ENCODE measurements around the gene TIA1.
"Not testable (repeated sequence)": the region's sequence is repeated elsewhere in the genome, so short reads cannot be mapped to it uniquely, and the experiment has no call there.

The TIA1 gene

DNA sequence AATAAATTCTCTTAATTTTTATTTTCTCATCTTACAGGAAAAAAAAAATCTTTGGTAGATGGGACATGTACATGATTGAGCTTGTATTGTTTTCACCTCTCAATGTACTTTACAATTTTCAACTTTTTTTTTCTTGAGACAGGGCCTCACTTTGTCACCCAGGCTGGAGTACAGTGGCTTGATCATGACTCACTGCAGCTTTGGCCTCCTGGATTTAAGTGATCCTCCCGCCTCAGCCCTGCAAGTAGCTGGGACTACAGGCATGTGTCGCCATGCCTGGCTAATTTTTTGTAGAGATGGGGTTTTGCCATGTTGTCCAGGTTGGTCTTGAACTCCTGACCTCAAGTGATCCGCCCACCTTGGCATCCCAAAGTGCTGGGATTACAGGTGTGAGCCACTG, 25.1 kb downstream of the TIA1 start:
- DNase-seq (ENCODE audit: extremely low read depth in 1 of 2, low read depth in 1 of 2) = not testable (repeated sequence)

DNA sequence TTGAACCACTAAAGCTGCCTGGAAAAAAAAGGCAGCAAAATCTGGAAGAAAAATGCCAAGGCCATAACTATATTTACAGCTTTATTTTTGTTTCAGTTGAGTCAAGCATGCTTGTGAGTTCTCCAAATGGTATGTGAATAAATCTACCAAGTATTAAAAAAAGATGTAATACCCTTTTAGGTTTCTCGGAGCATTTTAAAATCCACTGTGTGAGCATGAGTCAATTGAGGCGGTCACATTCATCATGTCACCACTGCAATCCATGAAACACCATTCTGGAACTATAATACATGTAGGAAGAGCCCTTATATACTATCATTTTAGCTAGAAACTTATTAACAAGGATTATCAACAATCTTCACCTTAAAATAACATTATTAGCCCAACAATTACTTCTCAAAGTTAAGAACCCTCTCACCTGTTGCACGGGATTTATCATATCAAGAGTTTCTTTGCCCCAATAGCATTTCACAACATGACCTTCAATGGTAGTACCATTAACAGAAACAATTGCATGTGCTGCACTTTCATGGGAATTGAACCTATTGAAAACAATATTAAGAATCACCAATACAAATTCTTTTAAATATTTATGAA, 33.4 kb downstream of the TIA1 start:
- no peak for DNase-seq (ENCODE audit: extremely low read depth in 1 of 2, low read depth in 1 of 2)

DNA sequence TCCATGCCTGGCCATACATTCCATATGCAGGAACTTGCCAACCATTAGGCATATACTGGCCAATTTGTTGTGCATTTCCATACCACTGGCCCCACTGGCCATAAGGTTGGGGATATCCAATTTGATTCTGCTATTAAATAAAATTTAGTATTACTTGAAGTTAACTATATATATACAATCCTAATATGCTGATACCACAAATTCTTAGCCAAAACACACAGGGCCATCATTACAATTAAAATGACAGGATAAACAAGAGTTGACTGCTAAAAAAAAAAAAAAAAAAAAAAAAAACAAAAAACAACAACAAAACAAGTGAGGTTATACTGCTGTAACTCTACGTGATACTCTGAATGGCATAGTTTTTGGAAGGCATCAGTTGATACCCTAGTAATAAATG, 34.1 kb downstream of the TIA1 start:
- no peak for DNase-seq (ENCODE audit: extremely low read depth in 1 of 2, low read depth in 1 of 2)

DNA sequence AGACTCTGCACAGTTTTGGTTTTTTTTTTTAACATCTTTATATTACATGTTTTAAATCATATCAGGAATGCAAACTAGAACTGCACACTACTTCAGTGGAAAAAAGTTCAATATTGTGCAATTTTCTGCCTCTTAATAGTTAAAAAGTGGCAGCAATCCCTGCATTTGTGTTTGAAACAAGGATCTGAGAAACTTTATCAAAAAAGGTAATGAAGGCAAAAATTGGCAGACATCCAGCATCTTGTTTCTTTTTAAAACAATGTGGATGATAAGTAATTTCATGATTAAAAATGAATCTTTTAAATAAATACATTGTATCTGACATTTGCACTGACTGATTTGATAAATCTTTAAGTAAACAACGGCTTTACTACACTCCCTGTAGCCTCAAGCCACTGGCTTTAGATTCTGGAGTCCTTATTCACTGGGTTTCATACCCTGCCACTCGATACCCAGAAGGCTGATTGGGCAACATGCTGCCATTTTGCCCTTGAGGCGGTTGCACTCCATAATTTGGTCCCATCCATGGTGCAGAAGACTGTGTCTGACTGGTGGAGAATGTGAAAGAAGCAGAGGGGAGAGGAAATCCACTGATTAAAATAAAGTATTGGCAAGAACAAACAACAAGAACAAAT, 36.0 kb downstream of the TIA1 start:
- DNase-seq (ENCODE audit: extremely low read depth in 1 of 2, low read depth in 1 of 2) = no peak

DNA sequence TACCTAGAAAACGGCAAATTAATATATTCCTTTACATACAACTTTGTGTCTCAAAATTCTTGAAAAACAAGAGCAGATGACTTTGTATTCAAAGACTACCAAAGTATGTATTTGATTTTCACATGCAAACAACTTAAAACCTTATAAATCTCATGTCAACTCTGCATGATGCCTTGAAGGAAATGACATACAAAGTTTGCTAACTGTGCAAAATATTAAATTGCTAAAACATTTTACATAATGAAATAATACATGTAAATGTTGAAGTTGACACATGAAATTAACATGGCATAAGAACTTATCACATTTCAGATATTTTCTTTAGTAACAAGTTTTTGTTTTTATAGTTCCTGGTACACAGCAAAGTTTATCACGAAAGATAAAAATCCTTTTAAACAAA, 36.8 kb downstream of the TIA1 start:
- DNase-seq (ENCODE audit: extremely low read depth in 1 of 2, low read depth in 1 of 2) = no peak

DNA sequence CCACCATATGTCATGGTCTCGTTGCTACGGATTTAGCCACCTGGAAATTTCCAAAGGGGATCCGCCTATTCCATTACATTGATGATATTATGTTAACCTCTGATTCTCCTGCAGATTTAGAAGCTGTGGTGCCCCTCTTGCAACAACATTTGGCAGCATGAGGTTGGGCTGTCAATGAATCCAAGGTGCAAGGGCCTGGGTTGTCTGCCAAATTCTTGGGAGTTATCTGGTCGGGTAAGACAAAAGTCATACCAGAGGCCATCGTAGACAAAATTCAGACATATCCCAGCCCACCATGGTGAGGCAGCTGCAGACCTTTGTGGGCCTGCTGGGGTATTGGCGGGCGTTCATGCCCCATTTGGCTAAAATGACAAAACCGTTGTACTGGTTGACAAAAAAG, 44.0 kb downstream of the TIA1 start:
- no peak for DNase-seq (ENCODE audit: extremely low read depth in 1 of 2, low read depth in 1 of 2)

DNA sequence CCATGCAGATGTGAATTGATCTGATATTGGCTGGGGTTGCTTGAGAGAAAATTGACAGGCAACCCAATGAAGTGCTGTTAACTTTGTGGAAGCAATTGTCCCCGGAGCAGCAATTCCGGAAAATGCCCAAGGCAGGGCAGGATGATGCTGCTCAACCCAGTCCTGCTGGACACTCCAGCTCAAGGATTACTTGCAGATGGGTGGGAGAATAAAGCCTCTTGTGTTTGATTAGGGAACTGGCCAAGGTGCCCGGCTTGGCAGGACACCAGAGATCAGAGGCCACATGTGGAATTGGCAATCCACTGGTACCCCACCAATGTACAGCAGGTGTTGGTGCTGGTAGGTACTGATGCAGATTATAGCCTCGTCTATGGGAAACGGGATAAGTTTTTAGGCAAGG, 45.3 kb downstream of the TIA1 start:
- DNase-seq (ENCODE audit: extremely low read depth in 1 of 2, low read depth in 1 of 2) = no peak

DNA sequence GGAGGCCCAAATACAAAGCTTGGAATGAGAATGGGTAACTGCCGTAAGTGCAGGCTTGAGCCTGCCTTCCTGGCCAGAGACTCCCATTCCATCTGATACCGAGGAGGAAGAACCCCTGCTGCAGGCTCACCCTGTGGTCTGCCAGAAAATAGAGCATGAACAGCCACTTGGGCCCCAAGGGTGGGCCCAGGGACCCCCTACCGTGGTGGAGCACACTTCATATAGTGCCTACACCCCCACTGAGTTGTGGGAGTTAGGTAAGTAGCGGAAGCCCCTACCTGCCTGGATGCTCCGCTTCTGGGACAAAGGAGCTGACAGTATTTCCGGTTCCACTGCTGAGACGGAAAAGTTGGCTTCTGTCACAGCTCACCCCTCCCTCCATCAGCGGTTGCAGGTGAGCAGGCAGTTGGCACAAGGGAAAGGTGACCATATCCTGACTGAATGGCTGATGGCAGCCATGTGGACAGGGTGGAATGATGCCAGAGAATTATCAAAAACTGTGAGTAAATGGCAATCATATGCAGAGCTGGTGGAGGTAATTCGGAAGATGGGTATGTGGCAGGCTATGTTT, 46.1 kb downstream of the TIA1 start:
- DNase-seq (ENCODE audit: extremely low read depth in 1 of 2, low read depth in 1 of 2) = no peak

DNA sequence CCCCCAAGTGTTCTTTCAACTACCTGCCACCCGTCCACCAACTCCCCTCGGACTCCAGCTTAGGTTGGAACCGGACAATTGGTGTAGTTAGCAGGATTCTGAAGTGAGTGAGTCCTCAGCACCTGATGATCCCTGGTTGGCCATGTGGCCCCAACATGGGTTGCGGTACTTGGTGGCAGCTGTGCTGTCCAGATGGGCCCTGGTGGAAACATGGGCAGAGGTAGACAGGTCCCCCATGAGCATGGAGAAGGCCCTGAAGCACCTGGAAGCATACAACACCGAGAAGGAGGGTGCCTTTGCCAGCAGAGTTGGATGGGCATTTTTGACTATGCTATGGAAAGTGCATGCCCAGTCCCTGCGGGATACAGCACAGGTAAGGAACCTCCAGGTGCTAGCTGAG, 46.6 kb downstream of the TIA1 start:
- no peak for DNase-seq (ENCODE audit: extremely low read depth in 1 of 2, low read depth in 1 of 2)

DNA sequence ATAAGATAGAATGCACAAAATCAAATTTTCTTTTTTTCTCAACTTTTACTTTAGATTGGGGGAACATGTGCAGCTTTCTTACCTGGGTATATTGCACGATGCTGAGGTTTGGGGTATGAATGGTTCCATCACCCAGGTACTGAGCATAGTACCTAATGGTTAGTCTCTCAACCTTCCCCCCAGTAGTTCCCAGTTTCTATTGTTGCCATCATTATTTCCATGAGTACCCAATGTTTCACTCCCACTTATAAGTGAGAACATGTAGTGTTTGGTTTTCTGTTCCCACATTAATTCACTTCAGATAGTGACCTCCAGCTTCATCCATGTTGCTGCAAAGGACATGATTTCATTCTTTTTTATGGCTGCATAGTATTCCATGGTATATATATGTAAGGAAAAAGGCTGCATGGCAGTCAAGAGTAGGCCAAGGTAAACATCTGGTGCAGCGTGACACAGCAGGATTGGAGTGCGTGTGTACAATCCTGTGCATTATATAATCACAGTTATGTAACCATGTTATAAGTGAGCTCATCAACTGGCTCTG, 47.1 kb downstream of the TIA1 start:
- no peak for DNase-seq (ENCODE audit: extremely low read depth in 1 of 2, low read depth in 1 of 2)

DNA sequence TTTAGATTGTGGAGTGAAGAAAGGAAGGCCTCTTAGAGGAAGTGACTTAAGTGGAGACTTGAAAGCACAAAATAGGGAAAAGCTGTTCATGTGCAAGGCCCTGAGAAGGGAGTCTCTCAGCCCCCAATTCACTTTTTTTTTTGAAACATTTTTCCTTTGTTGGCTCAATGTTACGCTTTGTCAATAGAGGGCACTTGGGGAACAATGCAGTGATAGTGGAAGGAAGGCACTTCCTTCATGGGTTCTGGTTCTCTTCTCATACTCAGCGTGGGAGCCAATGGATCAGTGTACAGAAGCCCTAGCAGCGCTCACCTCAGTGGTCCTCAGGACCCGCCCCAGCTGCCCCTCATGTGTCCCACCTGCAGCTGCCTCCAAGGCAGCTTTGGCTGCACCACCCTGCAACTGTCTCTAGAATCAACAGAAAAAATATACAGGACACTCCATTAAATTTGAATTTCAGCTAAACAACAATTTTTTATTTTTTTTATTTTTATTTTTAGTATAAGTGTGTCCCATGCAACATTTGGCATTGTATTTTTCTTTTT, 49.0 kb downstream of the TIA1 start:
- DNase-seq (ENCODE audit: extremely low read depth in 1 of 2, low read depth in 1 of 2) = no peak

DNA sequence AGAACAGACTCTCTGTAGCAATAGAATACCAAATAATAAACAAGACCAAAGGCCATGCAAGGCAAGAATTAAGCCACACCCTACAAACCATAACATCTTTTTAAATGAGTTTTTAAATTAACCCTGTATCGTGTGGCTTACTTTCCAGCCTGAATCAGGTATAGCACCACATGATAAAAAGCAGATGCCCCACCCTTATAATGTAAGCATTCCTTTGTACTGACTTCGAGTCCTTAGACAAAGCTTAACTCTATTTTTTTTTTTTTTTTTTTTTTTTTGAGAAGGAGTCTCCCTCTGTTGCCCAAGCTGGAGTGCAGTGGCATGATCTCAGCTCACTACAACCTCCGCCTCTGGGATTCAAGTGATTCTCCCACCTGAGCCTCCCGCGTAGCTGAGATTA, 55.9 kb downstream of the TIA1 start:
- no peak for DNase-seq (ENCODE audit: extremely low read depth in 1 of 2, low read depth in 1 of 2)

DNA sequence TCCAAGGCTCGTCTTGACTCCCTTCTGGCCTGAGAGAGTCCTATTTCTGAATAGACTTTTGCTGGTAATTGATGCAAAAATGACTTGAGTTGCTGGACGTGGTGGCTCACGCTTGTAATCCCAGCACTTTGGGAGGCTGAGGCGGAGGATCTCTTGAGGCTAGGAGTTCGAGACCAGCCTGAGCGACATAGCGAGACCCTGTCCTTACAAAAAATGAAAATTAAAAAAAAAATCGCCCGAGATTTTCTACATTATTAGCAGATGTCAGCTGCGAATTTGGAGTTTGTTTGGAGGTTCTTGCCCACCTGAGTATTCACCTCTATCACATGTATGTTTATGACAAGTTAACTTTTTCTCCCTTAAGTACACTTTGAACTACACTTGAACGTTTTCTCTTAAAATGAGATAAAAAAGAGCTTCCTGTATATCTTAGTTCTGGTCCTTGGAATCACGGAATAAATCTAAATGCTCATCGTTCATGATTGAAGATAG, 57.1 kb downstream of the TIA1 start:
- no peak for DNase-seq (ENCODE audit: extremely low read depth in 1 of 2, low read depth in 1 of 2)

DNA sequence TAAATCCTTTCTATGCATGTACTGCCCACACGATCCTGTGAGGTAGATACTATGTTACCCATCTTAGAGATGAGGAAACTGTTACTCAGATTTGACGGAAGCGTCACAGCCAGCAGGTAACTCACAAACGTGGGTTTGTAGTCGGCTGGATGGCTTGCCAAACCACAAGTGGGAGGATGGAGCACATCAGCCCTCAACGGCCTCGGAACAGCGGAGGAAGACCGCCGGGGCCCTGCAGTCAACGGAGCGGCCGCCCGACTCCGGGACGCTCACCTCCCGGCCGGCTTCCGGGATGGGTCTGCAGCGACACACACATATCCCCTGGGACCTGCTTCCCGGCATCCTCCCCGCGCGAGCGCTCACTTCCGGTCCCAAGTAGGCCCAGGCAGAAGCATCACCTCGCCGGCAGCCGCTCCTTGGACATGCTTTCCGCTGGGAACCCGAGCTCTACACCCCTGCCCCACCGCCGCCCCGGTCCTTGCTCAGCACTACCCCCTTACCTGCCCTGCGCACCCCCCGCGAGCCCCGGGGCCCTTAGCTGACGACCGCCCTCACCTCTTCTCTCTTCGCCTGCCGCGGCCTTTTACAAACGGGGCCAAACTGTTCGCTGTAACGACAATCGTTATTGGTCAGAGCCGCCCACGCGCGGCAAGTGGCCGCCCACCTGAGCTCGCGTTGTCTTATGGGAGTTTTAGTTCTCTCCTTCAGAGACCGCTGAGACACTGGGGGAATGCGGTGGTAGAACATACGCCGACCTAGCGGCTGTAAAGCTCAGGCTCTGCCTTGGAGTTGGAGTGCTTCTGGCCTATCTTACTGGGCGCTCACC, 57.8 kb downstream of the TIA1 start, which contains the start of gene C2orf42:
TSS of gene C2orf42 (minus strand) at position 602 of the 826 bp plus-strand sequence. CDS start 9,034 bp downstream, outside the sequence.
- DNase-seq (ENCODE audit: extremely low read depth in 1 of 2, low read depth in 1 of 2) = peak; percentile 93 to 96

DNA sequence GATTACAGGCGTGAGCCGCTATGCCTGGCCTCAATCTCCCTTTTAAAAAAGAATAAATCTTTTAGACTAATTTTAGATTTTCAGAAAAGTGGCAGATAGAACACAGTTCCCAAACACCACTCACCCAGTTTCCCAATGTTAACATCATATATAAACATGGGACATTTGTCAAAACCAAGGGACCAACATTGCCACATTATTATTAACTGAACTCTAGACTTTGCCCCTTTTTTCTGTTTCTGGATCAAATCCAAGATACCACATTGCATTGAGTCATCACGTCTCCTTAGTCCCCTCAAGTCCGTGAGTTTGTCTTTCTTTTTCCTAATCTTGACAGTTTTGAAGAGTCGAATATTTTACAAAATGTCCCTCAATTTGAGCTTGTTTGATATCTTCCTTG, 60.0 kb downstream of the TIA1 start:
- no peak for DNase-seq (ENCODE audit: extremely low read depth in 1 of 2, low read depth in 1 of 2)

DNA sequence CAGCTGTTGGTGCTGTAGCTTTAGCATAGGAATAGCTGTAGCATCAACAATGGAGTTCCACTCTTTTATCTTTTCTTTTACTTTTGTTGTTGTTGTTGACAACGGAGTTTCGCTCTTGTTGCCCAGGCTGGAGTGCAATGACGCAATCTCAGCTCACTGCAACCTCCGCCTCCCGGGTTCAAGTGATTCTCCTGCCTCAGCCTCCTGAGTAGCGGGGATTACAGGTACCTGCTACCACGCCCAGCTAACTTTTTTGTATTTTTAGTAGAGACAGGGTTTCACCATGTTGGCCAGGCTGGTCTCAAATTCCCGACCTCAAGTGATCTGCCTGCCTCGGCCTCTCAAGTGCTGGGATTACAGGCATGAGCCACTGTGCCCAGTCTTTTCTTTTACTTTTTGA, 61.3 kb downstream of the TIA1 start:
- not testable (repeated sequence) for DNase-seq (ENCODE audit: extremely low read depth in 1 of 2, low read depth in 1 of 2)

DNA sequence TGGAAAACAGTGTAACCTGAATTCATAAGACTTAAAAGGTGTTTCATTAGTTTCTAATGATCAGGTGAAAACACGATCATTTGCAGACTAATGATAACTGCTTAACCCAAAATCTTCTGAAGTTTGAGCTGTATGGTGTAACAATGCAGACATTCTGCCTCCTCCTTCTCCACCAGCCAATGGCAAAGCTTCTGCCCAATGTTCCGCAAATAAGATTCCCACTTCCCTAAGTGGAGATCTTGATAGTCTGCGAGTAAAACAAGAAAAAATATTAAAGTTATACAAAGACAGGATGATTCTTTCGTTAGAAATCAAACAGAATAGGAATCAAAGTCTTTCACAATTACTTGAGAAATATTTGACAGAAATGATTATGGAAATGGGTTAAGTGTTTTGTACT, 65.7 kb downstream of the TIA1 start:
- DNase-seq (ENCODE audit: extremely low read depth in 1 of 2, low read depth in 1 of 2) = no peak

DNA sequence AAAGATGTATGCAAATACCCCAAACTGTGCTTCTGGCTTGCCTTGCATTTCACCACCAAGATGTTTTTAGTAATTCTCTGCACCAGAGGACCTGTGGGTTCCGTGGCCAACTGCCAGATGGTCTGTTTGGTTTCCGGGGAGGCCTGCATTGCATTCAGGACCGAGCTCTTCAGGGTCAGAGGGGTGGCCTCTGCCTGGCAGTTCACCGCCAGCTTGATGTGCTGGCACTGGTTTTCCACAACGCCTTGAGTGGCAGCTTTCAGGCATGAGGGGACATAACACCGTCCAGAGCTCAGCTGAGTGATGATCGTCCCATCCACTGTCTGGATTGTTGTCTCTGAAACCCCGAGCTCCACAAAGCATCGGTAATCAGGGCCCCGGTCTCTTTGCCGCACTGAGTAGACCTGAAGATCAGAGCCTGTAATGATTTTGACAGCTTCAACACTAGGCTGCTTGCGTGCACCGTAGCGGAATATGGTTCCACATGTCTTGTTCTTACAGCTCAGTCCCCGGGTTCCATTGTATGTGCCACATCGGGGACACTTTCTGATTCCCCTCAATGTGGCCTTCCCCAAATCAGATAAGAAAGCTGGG, 67.0 kb downstream of the TIA1 start:
- DNase-seq (ENCODE audit: extremely low read depth in 1 of 2, low read depth in 1 of 2) = no peak

DNA sequence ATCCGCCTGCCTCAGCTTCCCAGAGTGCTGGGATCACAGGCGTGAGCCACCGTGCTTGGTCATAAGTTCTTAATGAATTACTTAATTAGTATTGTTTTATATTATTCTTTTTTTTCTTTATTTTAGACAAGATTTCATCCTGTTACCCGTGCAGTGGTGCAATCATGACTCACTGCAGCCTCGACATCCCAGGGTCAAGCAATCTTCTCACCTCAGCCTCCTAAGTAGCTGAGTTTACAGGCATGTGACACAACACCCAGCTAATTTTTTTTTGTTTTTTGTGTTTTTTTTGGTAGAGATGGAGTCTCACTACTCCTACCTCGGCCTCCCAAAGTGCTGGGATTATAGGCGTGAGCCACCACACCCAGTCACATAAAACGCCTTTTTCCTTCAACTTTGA, 74.9 kb downstream of the TIA1 start:
- DNase-seq (ENCODE audit: extremely low read depth in 1 of 2, low read depth in 1 of 2) = no peak

DNA sequence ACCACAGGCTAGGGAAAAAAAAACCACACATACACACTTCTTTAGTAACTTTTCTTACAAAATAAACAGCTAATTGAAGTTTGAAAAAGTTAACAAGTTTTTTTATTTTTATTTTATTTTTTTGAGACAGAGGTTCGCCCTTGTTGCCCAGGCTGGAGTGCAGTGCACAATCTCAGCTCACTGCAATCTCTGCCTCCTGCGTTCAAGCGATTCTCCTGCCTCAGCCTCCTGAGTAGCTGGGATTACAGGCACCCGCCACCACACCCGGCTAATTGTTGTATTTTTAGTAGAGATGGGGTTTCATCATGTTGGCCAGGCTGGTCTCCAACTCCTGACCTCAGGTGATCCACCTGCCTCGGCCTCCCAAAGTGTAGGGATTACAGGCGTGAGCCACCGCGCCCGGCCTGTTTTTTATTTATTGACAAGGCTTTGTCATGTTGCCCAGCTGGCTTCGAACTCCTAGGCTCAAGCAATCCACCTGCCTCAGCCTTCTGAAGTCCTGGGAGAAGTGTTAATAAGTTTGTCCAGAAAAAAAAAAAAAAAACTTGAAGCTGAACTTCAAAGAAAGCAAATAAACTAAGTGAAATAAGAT, 78.7 kb downstream of the TIA1 start:
- DNase-seq (ENCODE audit: extremely low read depth in 1 of 2, low read depth in 1 of 2) = not testable (repeated sequence)

Measured in stimulated activated CD8-positive, alpha-beta memory T cell treated with anti-CD3 and anti-CD28 coated beads, Interleukin-7, amount 100 ng/mL, for 48 hours (primary cell).